ENCODE results near the gene CDH4. TPM values are rescaled to one million over a fixed set of nuclear protein-coding genes. Genes with fewer than 3 reads are reported as not detected.
"Not testable (repeated sequence)": the region's sequence is repeated elsewhere in the genome, so short reads cannot be mapped to it uniquely, and the experiment has no call there.

The CDH4 gene
- total RNA-seq, 1 donor from 2014 or later, result 8.3 TPM

GRCh38 chr20:61941721-61942405, 689.8 kb downstream of the CDH4 start:
- Mint-ChIP-seq H3K27me3 (no peaks in the 10 kb centered on the region), H3K4me3 (no peak overlapping the region), H3K27ac (no peak overlapping the region), H3K4me1 (ENCODE audit: unreplicated experiment) (no peaks in the 10 kb centered on the region), H3K36me3 (no peaks in the 10 kb centered on the region), H3K9me3 (no peaks in the 10 kb centered on the region)
- TF ChIP-seq CTCF (conservative IDR thresholded peaks at IDR 0.05), result no peak
- DNase-seq (ENCODE audit: extremely low spot score, unreplicated experiment), result no peak

GRCh38 chr20:61942526-61942925, 690.5 kb downstream of the CDH4 start:
- Mint-ChIP-seq H3K4me3 (no peak overlapping the region), H3K36me3 (no peaks in the 10 kb centered on the region), H3K27ac (no peak overlapping the region), H3K27me3 (no peaks in the 10 kb centered on the region), H3K4me1 (ENCODE audit: unreplicated experiment) (no peaks in the 10 kb centered on the region), H3K9me3 (no peaks in the 10 kb centered on the region)
- no peak for TF ChIP-seq CTCF (conservative IDR thresholded peaks at IDR 0.05)
- no peak for DNase-seq (ENCODE audit: extremely low spot score, unreplicated experiment)

- not testable (repeated sequence) for H3K4me1 Mint-ChIP-seq (ENCODE audit: unreplicated experiment); H3K27ac Mint-ChIP-seq; H3K9me3 Mint-ChIP-seq; H3K27me3 Mint-ChIP-seq; DNase-seq (ENCODE audit: extremely low spot score, unreplicated experiment); H3K36me3 Mint-ChIP-seq; H3K4me3 Mint-ChIP-seq
Observed at GRCh38 chr20:61944967-61945366, 692.9 kb downstream of the CDH4 start.

GRCh38 chr20:61945495-61945894, 693.4 kb downstream of the CDH4 start:
- H3K27ac Mint-ChIP-seq, result not testable (repeated sequence)

GRCh38 chr20:61948056-61948455, 696.0 kb downstream of the CDH4 start:
- not testable (repeated sequence) for H3K4me1 Mint-ChIP-seq (ENCODE audit: unreplicated experiment); H3K27ac Mint-ChIP-seq

More at GRCh38 chr20:61945495-61945894, 693.4 kb downstream of the CDH4 start:
- not testable (repeated sequence) for H3K27me3 Mint-ChIP-seq; H3K4me3 Mint-ChIP-seq; H3K36me3 Mint-ChIP-seq; DNase-seq (ENCODE audit: extremely low spot score, unreplicated experiment); H3K4me1 Mint-ChIP-seq (ENCODE audit: unreplicated experiment); H3K9me3 Mint-ChIP-seq

GRCh38 chr20:61948586-61949362, 696.7 kb downstream of the CDH4 start:
- Mint-ChIP-seq H3K4me1 (ENCODE audit: unreplicated experiment) (no peaks in the 10 kb centered on the region), H3K27ac (no peak overlapping the region), H3K36me3 (no peaks in the 10 kb centered on the region), H3K9me3 (no peaks in the 10 kb centered on the region), H3K4me3 (no peak overlapping the region), H3K27me3 (no peaks in the 10 kb centered on the region)
- no peak for DNase-seq (ENCODE audit: extremely low spot score, unreplicated experiment)
- TF ChIP-seq CTCF (conservative IDR thresholded peaks at IDR 0.05), result no peak

More at GRCh38 chr20:61948056-61948455, 696.0 kb downstream of the CDH4 start:
- DNase-seq (ENCODE audit: extremely low spot score, unreplicated experiment); H3K27me3 Mint-ChIP-seq; H3K9me3 Mint-ChIP-seq; H3K36me3 Mint-ChIP-seq; H3K4me3 Mint-ChIP-seq: not testable (repeated sequence)

GRCh38 chr20:61949363-61949713, 697.3 kb downstream of the CDH4 start:
- no peak for TF ChIP-seq CTCF (conservative IDR thresholded peaks at IDR 0.05)
- Mint-ChIP-seq H3K27me3 (no peaks in the 10 kb centered on the region), H3K9me3 (no peaks in the 10 kb centered on the region), H3K36me3 (no peaks in the 10 kb centered on the region), H3K4me3 (no peak overlapping the region), H3K4me1 (ENCODE audit: unreplicated experiment) (no peaks in the 10 kb centered on the region), H3K27ac (no peak overlapping the region)
- peak; percentile 56 for DNase-seq (ENCODE audit: extremely low spot score, unreplicated experiment)
